EL (cell line): ENCODE data around the gene TRPC4.
A peak's percentile ranks its signal among the peaks of the same experiment; 100 is the strongest.

Source experiments
- DNase-seq: peaks from one replicate; pipeline ENCODE4 v3.0.0-alpha.2; 2016

Gene TRPC4

DNA sequence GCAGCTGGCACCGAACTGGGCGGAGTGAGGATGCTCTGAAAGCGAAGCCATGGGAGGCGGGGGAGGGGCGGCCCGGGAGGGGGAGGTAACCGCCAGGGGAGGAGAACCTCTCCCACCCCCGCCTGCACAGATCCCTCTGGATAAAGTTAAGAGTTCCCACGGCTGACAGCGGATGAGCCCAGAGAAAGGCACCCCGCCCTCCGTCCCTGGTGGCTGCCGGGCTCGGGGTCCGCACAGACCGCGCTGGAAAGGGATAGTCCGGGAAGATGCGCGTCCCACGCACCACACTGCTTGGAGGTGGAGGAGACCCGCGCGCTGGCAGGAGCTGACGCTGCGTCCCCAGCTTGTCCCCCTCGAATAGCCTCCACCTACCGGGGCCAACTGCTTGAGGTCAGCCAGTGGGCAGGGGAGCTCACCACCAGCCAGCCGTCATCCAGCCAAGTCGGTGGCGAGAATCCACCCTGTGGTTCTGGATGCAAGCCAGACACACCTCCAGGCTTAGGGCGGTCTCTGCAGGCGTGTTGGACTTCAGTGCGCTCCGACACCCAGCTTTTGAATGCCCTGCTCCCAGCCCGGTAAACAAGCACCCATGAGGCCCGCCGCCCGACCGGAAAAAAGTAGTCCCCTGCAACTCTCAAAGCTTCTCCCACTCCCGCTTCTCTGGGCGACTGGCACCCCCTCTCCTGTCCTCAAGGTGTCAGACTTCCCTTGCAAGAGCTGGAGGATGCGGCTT, at the start of gene TRPC4:
Gene TRPC4 (minus strand): TSS at position 17 of the 733 bp plus-strand sequence. CDS start 86,439 bp downstream, outside the sequence.
- peak; percentile 88 for DNase-seq

DNA sequence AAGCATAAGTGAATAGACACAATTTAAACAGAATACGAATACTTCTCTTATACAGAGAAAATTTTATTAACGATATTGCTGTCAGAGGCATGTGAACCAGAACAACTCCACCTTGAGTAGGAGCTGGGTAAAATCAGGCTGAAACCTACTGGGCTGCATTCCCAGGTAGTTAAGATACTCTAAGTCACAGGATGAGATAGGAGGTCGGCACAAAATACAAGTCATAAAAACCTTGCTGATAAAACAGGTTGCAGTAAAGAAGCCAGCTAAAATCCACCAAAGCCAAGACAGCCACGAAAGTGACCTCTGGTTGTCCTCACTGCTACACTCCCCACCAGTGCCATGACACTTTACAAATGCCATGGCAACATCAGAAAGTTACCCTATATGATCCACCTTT, 49.2 kb upstream of the TRPC4 start:
- no peak for DNase-seq

DNA sequence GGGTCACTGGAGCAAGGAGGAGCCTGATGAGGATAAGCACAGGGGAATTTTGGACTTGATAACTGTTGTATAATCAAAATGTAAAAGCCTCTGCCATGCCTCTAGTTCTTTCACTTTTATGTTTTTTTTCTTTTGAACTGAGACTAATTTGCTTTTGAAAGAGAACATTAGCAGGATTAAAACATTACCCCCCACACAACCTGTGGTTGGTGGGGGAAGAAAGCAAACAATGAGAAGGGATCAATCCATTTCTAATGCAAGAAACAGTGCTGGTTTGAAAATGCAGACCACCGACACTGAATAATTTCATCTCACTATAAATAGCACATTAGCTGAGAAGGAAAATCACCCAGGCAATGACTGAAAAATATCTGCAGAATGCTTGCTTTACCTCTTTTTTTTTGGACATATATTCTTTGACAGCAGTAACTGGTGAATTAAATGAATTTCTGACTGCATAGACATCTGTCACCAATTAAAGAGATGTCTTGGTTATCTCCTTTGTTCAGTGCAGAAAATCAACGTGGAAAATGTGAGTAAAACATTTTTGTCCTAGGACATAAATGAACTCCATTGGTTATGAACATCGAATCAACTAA, 48.6 kb upstream of the TRPC4 start:
- no peak for DNase-seq

DNA sequence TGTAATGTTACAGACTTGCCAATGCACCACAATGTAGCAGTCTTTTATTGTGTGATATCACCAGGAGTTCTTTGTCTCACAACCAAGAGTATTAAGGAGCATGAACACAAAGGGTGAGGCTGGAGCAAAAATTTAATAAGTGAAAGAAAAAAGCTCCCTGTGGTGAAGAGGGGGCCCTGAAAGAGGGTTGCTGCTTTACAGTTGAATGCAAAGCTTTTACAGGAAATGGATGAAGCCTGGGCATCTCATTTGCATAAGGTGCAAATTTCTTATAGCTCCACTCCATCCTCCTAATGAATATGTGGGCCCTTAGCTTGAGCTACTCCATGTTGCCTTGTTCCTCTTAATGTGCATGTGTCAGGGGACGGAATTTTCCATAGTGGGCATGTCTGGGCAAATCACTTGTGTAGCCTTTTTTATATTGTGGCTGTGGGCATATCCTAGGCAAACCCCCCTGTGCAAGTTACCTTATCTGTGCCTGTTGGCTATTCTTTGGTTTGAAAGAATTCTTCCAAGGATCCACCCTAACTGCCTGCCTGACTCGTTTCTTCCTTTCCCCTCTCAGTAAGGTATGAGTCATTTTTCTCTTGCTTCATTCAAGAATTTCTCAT, 45.3 kb upstream of the TRPC4 start:
- peak; percentile 22 for DNase-seq

DNA sequence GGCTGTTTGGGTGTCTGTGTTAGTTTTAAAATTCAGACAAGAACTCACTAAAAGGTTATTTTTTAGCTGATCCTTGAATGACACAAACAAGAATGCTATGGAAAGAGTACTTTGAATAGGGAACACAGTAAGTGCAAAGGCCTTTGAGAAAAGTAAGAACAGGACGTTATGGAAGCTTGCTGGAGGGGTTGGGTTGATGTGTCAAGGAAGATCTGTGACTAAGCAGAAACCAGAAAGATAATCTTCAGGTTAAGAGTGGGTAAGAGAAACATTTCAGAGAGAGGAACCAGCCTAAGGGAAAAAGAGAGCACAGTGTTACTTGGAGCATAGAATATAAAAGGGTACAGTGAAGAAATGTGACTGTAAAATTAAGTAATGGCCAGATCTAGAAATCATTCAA, 41.2 kb upstream of the TRPC4 start:
- DNase-seq: no peak

DNA sequence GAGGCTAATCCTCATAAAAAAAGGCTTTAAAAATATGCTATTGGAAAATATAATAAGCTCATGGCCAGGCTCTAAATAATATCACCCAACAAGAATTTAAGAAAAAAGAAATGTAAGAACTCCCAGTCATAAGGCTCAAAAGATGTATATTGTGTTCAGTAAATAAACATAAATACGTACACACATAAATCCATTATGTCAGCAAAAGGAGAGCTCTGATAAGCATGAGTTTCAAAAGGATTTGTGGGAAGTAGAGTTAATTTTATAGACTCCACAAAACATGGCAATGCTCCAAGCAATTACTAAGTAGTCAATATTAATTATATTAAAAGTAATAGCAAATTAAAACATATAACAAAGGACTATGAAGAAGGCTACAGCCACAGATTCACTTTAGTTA, 37.3 kb upstream of the TRPC4 start:
- no peak for DNase-seq

DNA sequence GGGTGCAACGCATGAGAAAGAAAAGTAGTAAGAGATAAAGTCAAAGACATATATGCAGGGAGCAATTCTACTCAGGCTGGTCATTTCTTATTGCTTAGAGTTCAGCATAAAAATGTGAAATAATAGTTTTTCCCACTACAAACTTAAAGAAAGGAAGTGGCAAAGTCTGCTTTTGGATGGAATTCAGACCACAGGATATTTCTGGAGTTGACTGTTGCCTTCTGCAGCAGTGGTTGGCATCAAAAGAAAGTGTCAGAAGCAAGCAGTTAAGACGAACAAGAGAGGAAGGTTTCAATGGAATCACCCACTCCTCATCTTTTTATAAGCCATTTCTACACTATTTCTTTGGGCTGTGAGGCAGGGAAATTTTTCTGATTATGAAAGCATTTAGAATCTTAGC, 36.2 kb upstream of the TRPC4 start:
- DNase-seq: peak; percentile 18

DNA sequence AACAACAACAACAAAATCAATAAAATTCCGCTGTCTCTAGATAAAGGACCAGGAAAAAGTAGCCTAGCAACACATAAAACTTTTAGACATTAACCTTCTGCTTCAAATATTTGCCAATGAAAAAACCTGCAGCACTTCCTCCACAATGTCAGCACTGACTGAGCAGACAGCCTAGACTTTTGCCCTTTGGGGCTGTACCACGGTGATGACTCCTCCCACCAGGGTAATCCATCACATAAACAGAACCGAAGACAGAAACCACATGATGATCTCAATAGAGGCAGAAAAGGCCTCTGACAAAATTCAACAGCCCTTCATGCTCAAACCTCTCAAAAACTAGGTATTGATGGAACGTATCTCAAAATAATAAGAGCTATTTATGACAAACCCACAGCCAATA, 30.2 kb upstream of the TRPC4 start:
- no peak for DNase-seq

DNA sequence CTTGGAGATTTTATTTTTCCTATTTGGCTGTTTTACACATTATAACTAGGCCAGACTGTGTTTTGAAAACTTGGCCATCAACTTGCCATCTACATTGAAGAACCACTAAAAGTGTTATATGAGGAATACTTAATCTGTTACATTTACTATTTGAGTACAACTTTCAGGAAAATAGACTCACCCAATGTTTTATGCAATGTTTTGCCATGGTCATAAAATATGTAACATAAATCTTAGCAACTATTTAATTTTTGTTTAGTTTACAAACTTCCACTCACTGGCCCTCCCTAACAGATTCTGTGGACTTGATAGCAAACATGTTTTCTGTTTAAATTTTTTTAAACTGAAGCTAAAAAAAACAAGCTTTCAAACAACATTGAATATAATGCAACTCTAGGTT, 23.7 kb upstream of the TRPC4 start:
- DNase-seq: no peak

DNA sequence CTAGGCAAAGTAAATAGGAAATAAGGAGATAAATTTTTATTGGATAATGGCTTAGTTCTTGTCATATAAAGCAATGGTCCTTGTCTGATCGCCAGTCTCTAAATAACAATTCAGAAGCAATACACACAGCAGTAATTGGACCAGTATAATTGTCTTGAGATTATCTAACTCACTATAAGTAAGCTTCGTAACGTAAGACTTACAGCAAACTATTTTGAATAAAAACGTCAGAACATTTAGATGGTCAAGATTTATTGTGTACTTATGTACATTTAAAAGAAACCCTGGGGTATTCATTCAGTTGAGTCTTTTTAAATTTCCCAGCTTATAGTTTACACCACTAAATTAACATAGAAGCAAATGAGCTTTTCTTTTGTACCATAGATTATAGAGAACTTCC, 20.2 kb upstream of the TRPC4 start:
- DNase-seq: no peak

DNA sequence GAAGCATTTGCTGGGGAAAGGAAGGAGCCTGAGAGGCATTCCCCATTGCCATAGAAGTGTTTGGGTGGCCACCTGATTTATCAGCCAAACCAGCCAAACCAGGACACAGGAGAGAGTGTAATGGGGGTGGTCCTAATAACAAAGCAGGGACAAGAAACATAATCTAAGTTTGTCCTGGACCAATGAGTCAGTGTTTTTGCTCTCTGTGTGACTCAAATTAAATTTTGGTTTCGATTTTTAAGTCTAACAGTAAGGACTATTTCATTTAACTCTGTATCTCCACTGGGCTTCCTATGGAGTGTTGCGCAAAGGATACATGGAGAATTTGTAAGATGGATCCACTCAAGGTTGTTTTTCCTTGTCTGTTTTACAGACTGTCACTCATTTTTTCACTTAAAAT, 19.5 kb upstream of the TRPC4 start:
- peak; percentile 26 for DNase-seq

DNA sequence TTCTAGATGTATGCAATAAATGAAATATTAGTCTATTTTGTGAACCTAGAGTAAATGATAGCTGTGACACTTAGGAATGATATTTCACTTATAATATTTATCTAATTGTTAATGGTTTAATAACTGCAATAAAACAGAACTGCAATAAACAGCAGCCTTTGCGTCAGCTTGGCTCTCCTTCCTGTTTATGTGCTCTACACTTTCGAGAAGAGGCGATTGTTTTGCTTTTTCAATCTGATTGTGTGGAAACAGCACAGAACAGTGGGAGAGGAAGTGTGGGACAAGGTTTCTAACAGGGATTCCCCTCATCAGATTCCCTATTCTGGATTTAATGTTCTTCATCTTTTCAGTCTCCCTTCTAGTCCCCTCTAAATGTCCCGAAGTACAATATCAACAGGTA, 17.3 kb upstream of the TRPC4 start:
- no peak for DNase-seq

DNA sequence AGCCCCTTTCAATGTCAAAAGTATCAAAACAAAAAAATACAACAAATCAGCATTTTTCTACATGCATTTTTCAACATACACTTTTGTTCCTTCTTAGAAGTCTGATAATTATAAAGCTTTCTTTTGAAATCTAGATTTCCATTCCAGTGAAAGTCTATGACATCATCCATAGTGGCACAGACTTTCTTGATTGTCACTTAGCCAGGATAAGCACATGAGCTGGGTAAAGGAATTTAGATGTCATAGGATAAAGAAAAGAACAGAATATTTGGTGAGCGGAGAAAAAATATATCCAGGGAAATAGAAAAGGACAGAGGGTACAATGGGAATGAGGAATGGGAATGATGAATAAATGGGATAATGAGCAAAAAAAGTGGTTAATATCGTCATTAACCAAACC, 15.1 kb upstream of the TRPC4 start:
- no peak for DNase-seq

DNA sequence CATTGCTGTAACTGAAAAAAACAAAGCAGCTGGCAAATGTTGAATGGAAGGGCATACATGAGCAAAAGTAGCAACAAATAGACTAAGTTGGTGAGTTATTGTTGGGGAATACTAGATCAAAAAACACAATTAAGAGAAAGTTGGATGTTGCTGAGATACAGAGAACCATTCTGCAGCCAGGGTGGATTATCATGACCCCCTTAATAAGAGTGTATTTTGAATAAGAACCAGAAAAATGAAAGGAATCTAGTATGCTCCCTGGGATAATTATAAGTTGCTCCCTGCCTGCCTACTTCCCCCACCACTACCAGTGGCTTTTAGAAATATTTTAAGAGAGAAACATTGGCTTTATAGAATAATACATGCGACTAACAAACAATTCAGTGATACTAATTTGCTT, 14.5 kb upstream of the TRPC4 start:
- no peak for DNase-seq

DNA sequence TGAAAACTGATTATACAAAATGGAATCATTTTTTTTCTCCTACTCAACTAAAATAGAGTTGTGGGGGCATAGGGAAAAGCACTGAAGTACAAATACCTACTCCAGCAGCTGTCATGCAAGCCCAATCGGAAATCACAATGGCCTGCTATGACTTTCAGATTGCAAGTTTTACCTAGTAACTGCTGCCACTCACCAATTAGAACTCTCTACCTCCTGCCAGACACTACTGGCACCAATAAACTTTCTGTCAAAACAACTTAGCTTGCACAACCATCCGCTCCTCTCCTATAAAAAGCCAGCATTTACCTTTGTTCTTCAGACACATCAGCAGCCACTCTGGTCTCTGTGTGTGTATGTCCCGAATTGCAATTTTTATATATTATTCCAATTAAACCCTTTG, 9.3 kb upstream of the TRPC4 start:
- no peak for DNase-seq

DNA sequence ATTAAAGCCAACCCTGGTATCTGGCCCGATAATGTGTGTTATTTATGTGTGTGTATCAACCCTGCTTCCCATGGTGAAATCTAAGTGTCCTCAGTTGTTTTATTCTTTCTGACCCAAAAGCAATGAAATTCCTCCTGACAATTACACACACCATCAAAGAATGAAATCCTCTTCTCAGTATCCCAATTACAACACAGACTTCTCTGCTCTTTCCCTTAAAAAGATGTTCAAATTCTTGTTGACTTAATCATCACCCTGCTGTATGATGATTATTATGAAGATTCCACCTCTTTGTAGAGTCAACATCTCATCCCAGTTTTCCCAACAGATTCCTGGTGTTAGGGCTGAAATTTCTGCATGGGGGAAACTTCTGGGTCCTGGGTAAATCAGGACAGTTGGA, 8.9 kb upstream of the TRPC4 start:
- DNase-seq: peak; percentile 74

DNA sequence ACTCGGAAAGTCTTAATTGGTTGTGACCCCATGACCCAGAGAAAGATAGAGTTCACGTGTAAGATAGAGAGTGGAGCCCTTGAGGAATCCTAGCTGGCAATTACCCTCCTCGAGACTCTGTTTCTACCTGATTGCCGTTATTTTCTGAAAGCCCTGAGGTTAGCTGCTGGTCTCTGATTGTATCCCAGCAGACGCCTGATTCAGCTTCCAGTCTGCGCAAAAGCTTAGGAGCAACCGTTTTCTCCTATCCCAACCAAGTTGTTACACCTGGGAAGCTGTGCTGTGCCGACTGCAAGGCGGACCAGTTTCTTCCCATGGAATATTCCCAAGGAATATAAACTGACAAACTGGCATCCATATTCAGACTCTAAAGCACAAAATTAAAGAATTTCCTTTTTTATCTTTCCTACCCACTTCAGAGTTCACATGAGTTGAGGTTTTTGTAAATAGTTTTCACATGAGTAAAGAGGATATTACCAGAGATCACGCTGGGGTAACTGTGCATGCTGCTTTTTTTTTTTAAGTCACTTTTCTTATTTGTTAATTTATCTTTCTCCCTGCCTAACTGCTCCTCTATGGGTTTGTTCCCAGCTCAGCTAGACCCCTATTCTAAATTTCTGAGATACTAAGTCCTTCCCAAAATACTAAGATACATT, 1.5 kb upstream of the TRPC4 start:
- DNase-seq: peak; percentile 73

DNA sequence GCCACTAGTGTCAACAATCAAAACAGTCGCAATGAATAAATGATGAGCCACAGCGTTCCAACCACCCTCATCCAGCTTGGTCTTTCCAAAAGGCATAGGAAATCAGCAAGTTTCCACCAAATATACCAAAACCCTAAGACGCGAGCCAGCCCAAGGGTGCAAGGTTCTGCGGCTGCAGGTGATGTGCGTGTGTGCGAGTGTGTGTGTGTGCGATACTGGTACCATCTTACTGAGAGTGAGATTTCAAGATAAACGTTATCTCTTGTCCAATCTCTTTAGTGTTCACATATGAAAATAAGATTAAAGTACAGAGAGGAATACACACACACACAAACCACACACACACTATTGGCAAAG, 895 bp upstream of the TRPC4 start:
- DNase-seq: no peak

DNA sequence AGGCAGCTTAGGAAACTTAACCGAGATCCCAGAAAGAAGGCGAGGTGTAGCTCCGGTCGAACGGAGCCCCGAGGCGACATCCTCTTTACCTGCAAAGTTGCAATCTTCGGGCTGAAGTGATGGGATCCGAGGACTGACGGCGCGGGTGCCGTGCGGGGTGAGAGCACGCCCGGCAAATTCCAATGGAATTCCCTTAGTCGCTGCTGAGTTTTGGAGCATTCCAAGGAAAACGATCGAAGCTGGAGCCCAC, 141 bp downstream of the TRPC4 start:
- no peak for DNase-seq

DNA sequence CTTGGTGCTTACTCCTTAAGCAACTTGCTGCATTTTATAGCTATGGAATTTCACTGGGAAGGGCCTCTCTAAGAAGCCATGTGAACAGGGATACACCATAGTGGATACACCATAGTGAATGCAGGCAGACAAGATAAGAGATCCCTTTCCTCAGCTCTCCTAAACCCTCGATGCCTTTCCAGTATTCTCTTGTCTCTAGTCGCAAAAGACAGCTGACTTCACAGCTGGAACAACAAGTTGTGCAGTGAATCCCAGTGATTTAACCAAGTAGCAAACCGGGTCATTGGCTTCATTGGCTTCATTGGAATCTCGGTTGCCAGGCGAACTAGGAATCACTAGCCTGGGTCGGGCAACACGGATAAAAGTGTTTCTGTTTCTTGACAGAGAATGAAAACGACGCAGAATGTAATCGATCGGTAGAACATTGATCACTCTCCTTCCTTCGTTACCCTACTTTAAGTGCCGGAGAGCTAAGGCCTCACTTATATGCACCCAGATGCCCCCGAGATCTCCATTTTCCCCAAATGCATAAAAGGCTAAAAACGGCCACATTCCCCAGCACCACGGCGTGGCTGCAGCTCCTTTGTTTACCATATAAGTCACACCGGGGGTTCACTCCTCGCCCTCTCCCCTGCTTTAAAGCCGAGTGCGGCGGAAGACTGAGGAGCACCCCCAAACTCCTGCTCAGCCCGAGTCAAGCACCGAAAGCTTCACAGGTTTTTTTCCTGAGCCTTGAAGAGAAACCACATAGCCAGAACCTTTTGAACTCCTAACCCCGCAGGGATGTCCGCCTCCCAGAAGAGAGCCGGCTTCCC, 674 bp downstream of the TRPC4 start:
- DNase-seq: peak; percentile 65

DNA sequence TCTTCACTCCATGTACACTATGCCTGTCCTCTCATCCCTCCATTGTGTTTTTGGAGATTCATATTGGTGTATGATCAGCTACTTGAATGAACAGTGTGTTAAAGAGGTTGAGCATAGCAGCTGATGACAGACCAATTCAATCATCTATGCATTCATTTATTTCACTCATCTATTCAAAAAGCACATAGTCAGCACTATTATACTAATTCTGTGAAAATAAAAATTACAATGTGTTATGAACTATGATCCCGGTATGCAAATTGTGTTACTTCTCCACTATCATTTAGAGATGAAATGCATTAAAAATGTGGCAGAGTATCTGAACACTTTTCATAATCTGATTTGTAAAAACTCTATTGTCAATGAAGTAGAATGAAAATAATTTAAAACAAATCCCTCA, 5.9 kb downstream of the TRPC4 start:
- DNase-seq: no peak

DNA sequence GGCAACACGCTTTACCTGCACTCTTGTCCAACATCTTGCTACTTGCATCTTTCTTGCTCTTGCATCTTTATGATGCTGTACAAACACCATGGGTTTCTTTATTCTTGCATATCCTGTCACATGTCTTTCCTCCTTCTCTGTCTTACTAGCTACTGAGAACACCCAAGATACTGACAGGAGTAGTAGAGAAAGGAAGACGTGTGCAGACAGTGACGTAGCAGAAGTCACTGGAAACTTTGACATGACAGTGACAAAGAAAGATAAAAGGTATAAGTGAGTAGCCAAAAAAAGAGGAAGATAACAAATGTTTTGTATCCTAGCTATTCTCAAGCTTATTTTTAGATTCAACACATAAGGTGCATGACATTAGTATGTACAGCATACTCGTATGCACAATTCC, 34.2 kb downstream of the TRPC4 start:
- no peak for DNase-seq

DNA sequence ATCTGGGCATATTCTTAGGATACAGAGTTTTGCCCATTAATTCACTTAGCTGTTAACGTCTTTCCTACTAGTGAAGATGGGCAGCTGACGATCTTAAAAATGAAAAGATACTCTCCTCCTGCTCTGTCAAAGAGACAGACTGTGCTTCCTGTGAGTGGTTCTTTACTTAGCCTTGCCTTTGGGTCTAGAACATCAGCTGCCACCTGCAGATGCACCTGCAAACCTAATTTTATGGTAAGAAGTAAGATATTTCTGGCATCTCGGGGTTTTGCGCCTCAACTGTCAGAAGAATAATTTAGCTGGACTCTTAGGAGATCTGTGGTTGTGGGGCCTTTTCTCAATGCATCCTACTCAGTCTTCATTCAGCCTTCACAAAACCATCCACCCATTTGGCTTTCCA, 36.2 kb downstream of the TRPC4 start:
- no peak for DNase-seq

DNA sequence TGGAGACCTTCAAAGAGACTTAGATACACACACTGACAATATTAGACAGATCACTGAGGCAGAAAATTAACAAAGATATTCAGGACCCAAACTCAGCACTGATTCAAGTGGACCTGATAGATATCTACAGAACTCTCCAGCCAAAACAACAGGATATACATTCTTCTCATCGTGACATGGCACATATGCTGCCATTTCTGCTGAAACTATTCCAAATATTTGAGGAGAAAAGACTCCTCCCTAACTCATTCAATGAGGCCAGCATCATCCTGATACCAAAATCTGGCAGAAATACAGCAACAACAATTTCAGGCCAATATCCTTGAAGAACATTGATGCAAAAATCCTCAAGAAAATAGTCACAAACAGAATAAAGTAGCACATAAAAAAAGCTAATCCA, 53.3 kb downstream of the TRPC4 start:
- DNase-seq: peak; percentile 61
